Esophagus squamous epithelium (tissue), 4 donors: ENCODE measurements around the gene KIR3DL3.

Experiments
- CTCF ChIP-seq, 6 experiments: fragments of 450-650 bp in 4 of 6; fragments of 200-600 bp in 2 of 6; sonication (generic) in 2 of 6; IDR thresholded peaks; one replicate each; pipeline ENCODE4 v1.5.1; 2016 to 2019; ENCODE audit warnings: antibody characterized with exemption in 6 of 6, mild to moderate bottlenecking in 4 of 6, moderate library complexity in 4 of 6
- POLR2A ChIP-seq, 4 donors: fragments of 450-650 bp; IDR thresholded peaks; one replicate each; pipeline ENCODE4 v1.6.1; 2017; ENCODE audit warnings: antibody characterized with exemption in 4 of 4, mild to moderate bottlenecking in 4 of 4, moderate library complexity in 3 of 4

DNA sequence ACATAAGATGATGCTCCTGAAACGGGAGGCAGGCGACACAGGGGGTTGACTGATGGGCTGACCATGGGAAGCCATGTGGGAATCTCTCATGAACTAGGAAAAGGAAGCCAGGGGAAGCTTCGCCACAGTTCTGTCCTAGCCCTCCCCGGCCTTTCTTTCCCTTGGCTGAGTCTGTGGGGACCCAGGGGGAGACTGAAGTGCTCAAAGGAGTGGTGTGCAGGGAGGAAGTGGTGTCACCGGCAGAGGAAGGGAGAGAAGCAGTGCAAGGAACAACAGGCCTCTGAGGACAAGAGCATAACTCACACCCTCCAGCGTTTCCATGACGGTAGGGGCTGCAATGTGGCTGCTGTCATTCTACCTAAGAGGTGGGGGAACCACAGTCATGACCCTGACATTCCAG is 1.1 kb downstream of the KIR3DL3 start:
- TF ChIP-seq CTCF (IDR thresholded peaks at IDR 0.05): no peak
- TF ChIP-seq POLR2A (IDR thresholded peaks at IDR 0.05): no peak
